Prostate gland (tissue), 2 donors: ENCODE results near the gene RNF175. TPM values are rescaled to one million over a fixed set of nuclear protein-coding genes. Genes with fewer than 3 reads are reported as not detected.
A peak's percentile ranks its signal among the peaks of the same experiment; 100 is the strongest.

ENCODE experiments used
- DNase-seq: peaks from one replicate; pipeline ENCODE4 v3.0.0-alpha.2; 2019; ENCODE audit warnings: low spot score
- H3K27ac ChIP-seq, 2 donors: fragments of 200-600 bp; sonication (generic); 2 replicates each; pipeline ENCODE4 v1.5.1; 2017 to 2019
- H3K27me3 ChIP-seq: fragments of 200-600 bp; sonication (generic); replicated peaks from 2 replicates; pipeline ENCODE4 v1.5.1; 2019; ENCODE audit not compliant: insufficient read depth
- H3K36me3 ChIP-seq, 2 donors: fragments of 200-600 bp; sonication (generic); 1 replicate in 1 of 2; 2 replicates in 1 of 2; pipeline versions ENCODE4 v1.5.1 to v1.8.1; 2017 to 2019
- H3K4me1 ChIP-seq: fragments of 200-600 bp; sonication (generic); replicated peaks from 2 replicates; pipeline ENCODE4 v1.5.1; 2019
- H3K4me3 ChIP-seq, 2 donors: fragments of 200-600 bp; sonication (generic); 2 replicates each; pipeline ENCODE4 v1.5.1; 2017 to 2019
- H3K9me3 ChIP-seq: fragments of 200-600 bp; sonication (generic); 2 replicates; pipeline ENCODE4 v1.5.1; 2017
- POLR2A ChIP-seq: fragments of 450-650 bp; IDR thresholded peaks from one replicate; pipeline ENCODE4 v1.6.1; 2016; ENCODE audit warnings: antibody characterized with exemption, mild to moderate bottlenecking
- POLR2AphosphoS5 ChIP-seq: sonication (generic); formaldehyde crosslinking; IDR thresholded peaks from one replicate; pipeline ENCODE4 v1.6.1; 2017; ENCODE audit warnings: antibody characterized with exemption
- WGBS: methylation state at CpG from one replicate; pipeline ENCODE4 v1.1.5; 2018; 5-methylcytosine and 5-hydroxymethylcytosine counted together
- intact Hi-C: fragments of 100-400 bp; cut with DNase I; formaldehyde crosslinking; loops from one replicate; pipeline ENCODE4 v1.14.2; 2022
- total RNA-seq, 2 donors: library from RNA; depleted of rRNA; stranded (reverse); fragments of >200 nt; gene quantifications; one replicate each; pipeline ENCODE4 v1.1.0, GENCODE V29; 2016
- TF ChIP-seq, protein P1 (sequence below), 4 experiments: fragments of 200-600 bp in 2 of 4; fragments of 450-650 bp in 2 of 4; sonication (generic) in 2 of 4; IDR thresholded peaks; 1 replicate in 3 of 4; 2 replicates in 1 of 4; pipeline ENCODE4 v1.5.1; 2016 to 2019; ENCODE audit warnings: antibody characterized with exemption in 4 of 4, mild to moderate bottlenecking in 2 of 4, moderate library complexity in 2 of 4

RNF175 gene
- total RNA-seq, 2 donors from 2014 or later, result 1.9 TPM; not detected in 1

DNA sequence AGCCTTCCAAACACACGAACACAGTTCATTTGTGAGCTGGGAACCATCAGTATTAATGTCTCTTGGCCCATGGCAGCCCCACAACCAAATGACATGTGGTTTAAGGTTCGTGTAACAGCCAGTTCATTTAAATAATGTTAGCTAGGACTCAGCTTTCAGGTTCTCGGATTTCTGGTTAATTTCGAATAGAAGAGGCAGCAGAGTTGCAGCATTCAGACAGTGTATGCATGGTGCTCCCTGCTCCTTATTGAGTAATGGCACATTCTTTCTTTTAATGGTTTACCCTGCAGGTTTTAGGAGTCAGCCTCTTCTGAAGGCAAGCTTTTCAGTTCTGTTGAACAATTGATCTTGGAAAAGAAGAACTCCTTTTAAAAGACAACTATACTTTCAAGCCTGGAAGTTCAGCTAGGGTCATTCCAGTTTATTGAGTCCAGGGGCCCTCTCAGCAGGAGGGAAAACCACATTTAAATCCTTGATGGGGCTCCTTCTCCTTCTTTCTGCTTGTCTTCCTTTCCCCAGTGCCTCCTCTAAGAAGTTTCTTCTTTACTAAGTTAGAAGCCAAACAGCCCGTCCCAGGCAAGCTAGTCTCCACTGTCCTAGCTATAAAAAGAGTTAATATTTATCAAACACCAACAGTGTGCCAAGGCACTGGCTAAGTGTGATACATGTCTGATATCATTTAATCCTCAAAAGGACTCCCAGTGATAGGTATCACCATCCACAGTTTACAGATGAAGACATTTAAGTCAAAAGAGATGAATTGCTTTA lies 5.0 kb upstream of the RNF175 start:
- WGBS, result 46% methylated on average over 5 of the region's 5 CpGs
- TF ChIP-seq POLR2AphosphoS5 (no peak), POLR2A (no peak)
- TF ChIP-seq, protein P1, sequence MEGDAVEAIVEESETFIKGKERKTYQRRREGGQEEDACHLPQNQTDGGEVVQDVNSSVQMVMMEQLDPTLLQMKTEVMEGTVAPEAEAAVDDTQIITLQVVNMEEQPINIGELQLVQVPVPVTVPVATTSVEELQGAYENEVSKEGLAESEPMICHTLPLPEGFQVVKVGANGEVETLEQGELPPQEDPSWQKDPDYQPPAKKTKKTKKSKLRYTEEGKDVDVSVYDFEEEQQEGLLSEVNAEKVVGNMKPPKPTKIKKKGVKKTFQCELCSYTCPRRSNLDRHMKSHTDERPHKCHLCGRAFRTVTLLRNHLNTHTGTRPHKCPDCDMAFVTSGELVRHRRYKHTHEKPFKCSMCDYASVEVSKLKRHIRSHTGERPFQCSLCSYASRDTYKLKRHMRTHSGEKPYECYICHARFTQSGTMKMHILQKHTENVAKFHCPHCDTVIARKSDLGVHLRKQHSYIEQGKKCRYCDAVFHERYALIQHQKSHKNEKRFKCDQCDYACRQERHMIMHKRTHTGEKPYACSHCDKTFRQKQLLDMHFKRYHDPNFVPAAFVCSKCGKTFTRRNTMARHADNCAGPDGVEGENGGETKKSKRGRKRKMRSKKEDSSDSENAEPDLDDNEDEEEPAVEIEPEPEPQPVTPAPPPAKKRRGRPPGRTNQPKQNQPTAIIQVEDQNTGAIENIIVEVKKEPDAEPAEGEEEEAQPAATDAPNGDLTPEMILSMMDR (IDR thresholded peaks at IDR 0.05), result no peak
- DNase-seq, result no peak
- no peaks in the 10 kb centered on the region for H3K27me3 ChIP-seq
- no peaks in the 10 kb centered on the region for H3K9me3 ChIP-seq
- no peak overlapping the region for H3K4me3 ChIP-seq
- H3K27ac ChIP-seq, result no peak overlapping the region
- no peaks in the 10 kb centered on the region for H3K4me1 ChIP-seq
- no peaks in the 10 kb centered on the region for H3K36me3 ChIP-seq
- intact Hi-C loops, result no loop called here

DNA sequence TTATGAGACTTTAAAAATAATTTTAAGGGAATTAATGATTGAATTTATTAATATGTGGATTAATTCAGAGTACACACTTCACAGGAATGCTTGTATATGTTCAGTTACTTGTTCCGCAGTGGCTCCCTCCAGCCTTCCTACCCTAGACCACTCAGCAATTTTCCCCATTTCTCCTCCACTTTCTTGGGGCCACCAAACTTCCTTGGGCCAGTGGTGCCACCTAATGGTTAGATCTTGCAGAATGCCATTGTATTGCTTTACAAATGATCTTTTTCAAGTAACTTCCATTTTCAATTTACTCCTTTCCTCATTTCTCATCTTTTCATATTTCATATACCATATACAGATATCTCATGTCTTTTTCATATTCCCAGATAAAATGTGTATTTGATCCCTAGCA lies 3.6 kb upstream of the RNF175 start:
- no peaks in the 10 kb centered on the region for H3K27me3 ChIP-seq
- TF ChIP-seq POLR2AphosphoS5, result no peak
- WGBS, result 95% methylated on average over 1 of the region's 1 CpG

DNA sequence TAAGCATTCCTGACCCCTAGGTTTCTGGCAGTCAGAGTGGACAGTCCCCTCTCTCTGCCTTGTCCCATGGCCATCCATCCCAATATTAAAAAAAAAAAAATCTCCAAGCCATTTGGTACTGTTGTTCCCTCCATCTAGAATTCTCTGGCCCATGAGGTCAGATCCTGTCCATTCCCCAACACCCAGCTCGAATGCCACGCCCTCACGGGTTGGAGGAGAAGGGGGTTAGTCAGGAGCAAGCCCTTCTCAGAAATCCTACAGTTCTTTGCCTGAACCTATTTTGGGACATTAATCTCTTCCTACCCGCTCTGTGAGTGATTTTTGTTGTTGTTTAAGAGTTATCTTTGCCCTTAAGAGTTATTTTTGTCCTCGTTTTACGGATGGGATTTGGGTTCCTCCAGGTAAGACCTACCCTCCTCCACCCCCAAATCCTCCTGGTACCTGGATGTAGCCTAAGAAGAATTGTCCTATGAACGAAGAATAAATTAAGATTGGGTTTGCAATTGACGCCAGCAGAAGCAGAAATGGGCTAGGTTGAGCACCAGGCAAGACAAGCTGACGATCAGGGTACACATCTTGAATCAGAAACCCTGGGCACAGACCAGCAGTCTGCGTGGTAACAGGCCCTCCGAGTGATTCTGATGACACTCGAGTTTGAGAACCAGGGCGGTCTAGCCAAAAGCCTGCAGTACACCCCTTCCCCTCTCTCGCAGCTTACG lies 977 bp downstream of the RNF175 start:
- H3K36me3 ChIP-seq, result no peaks in the 10 kb centered on the region
- H3K27ac ChIP-seq, result no peak overlapping the region
- H3K27me3 ChIP-seq, result no peaks in the 10 kb centered on the region
- TF ChIP-seq POLR2A (no peak), POLR2AphosphoS5 (no peak)
- TF ChIP-seq, protein P1 (IDR thresholded peaks at IDR 0.05), result no peak
- peak overlapping the region; percentile 39 to 43 for H3K4me3 ChIP-seq
- 71% methylated on average over 15 of the region's 15 CpGs for WGBS
- intact Hi-C loops, result no loop called here
- H3K4me1 ChIP-seq, result no peaks in the 10 kb centered on the region
- no peak for DNase-seq
- no peaks in the 10 kb centered on the region for H3K9me3 ChIP-seq

More for the DNA sequence above, 3.6 kb upstream of the RNF175 start:
- no peak for DNase-seq
- Histone ChIP-seq H3K36me3 (no peaks in the 10 kb centered on the region), H3K4me1 (no peaks in the 10 kb centered on the region), H3K9me3 (no peaks in the 10 kb centered on the region), H3K4me3 (no peak overlapping the region), H3K27ac (no peak overlapping the region)
- intact Hi-C loops, result no loop called here

DNA sequence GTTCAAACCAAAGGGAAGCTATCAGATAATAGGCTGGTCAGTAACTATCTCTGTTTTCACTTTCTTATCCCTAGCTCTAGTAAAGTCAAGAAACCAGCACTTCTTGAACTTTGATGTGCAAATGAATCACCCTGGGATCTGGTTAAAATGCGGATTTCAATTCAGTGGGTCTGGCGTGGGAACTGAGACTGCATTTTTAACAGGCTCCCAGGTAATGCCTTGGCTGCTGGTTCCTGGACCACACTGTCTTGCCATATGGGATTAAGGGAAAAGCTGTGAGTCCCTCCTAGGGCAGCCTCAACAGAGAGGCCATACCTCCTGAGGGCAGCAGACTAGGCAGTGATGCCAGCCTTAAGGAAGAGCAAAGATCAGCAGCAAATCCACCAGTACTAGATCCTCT lies 1.7 kb downstream of the RNF175 start:
- H3K9me3 ChIP-seq, result no peaks in the 10 kb centered on the region
- no peak overlapping the region for H3K4me3 ChIP-seq
- no peak overlapping the region for H3K27ac ChIP-seq
- no peak for DNase-seq
- WGBS, result 98% methylated on average over 2 of the region's 2 CpGs
- intact Hi-C loops, result no loop called here
- no peaks in the 10 kb centered on the region for H3K4me1 ChIP-seq
- no peaks in the 10 kb centered on the region for H3K36me3 ChIP-seq
- H3K27me3 ChIP-seq, result no peaks in the 10 kb centered on the region
- TF ChIP-seq, protein P1 (IDR thresholded peaks at IDR 0.05), result no peak
- TF ChIP-seq POLR2AphosphoS5 (no peak), POLR2A (no peak)

DNA sequence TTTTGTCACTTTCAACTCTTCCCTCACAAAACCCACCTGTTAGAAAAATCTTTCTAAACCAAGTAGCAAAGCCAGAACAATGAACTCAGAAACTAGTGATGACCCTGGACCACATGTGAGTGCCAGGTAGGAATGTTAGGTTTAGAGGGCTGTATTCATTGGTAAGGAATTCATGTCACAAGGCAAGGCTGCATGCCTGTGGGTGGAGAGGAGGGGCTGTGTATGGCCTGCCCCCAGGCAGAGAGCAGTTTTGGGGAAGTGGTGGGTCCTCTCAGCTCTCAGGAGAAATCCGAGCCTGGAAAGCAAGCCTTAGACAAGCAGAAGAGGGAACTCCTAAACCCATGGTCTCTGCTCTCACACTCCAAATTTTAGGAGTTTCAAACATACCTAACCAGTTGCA lies 2.4 kb downstream of the RNF175 start:
- no peak for TF ChIP-seq POLR2A
- TF ChIP-seq, protein P1 (IDR thresholded peaks at IDR 0.05), result no peak
- Histone ChIP-seq H3K4me1 (no peaks in the 10 kb centered on the region), H3K36me3 (no peaks in the 10 kb centered on the region), H3K27me3 (no peaks in the 10 kb centered on the region), H3K4me3 (no peak overlapping the region), H3K9me3 (no peaks in the 10 kb centered on the region), H3K27ac (no peak overlapping the region)
- no peak for DNase-seq
- intact Hi-C loops, result no loop called here
- 80% methylated on average over 1 of the region's 1 CpG for WGBS
